Activated CD4-positive, alpha-beta memory T cell treated with anti-CD3 and anti-CD28 coated beads for 36 hours (primary cell): ENCODE results near the gene PITRM1. TPM values are rescaled to one million over a fixed set of nuclear protein-coding genes. Genes with fewer than 3 reads are reported as not detected.

Experiments used
- CTCF ChIA-PET: fragments of 350-600 bp; sonication (Branson Sonifier 250); formaldehyde crosslinking; loops from one replicate; lab custom pipeline; 2021; ENCODE audit warnings: antibody characterized with exemption, inconsistent platforms; lab: Charles Lee
- POLR2A ChIA-PET: fragments of 350-600 bp; sonication (Branson Sonifier 250); formaldehyde crosslinking; loops from one replicate; lab custom pipeline; 2021; ENCODE audit warnings: antibody characterized with exemption; lab: Charles Lee
- DNase-seq: peaks from one replicate; pipeline ENCODE4 v3.0.0-alpha.2; 2020
- H3K27ac Mint-ChIP-seq: one replicate; pipeline ENCODE4 v1.8.0; 2021; ENCODE audit warnings: mixed read lengths
- H3K27me3 Mint-ChIP-seq: one replicate; pipeline ENCODE4 v1.8.0; 2021; ENCODE audit warnings: mixed read lengths
- H3K36me3 Mint-ChIP-seq: one replicate; pipeline ENCODE4 v1.8.0; 2021; ENCODE audit warnings: mixed read lengths
- H3K4me1 Mint-ChIP-seq: one replicate; pipeline ENCODE4 v1.8.0; 2021; ENCODE audit warnings: low read depth, mixed read lengths
- H3K4me3 Mint-ChIP-seq: one replicate; pipeline ENCODE4 v1.8.0; 2021; ENCODE audit warnings: mild to moderate bottlenecking, mixed read lengths
- H3K9me3 Mint-ChIP-seq: one replicate; pipeline ENCODE4 v1.8.0; 2021; ENCODE audit warnings: mixed read lengths
- intact Hi-C: fragments of 100-400 bp; cut with micrococcal nuclease; formaldehyde crosslinking; loops from one replicate; pipeline ENCODE4 v1.15.1; 2023
- total RNA-seq, 2 experiments: library from RNA; stranded (reverse); gene quantifications; one replicate each; pipeline ENCODE4 v1.2.3, GENCODE V29; 2021

The PITRM1 gene
- total RNA-seq, 2 experiments from 2014 or later = 103 to 109 TPM

DNA sequence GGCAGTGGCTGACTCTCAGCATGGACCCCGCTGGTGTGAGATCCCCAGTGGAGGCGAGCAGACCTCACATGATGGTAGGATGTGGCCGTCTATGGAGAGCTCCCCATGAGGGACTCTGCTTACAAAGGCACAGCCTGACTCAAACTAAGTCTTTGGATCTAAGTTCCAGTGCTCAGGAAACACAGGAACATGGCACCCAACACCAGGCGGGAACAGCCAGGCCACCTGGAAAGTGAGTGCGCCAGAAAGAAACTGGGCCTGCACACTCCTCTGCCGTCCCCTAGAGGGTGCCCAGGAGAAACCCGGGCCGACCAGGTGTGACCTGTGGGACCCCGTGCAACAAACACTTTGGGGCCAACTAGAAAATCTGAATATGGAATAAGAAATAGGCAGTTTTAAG lies 10.0 kb downstream of the PITRM1 start:
- Mint-ChIP-seq H3K4me3 (no peak overlapping the region), H3K9me3 (no peaks in the 10 kb centered on the region), H3K4me1 (no peaks in the 10 kb centered on the region), H3K36me3 (peaks cover 72% of the 10 kb centered on the region), H3K27ac (no peak overlapping the region), H3K27me3 (no peaks in the 10 kb centered on the region)
- POLR2A ChIA-PET = no interaction called here
- intact Hi-C loops = no loop called here
- CTCF ChIA-PET = interaction anchor here (1.0 kb wide), 1 partner anchor 41 kb away, joined by 3 read pairs; no protein-coding TSS in a partner anchor
- no peak for DNase-seq

DNA sequence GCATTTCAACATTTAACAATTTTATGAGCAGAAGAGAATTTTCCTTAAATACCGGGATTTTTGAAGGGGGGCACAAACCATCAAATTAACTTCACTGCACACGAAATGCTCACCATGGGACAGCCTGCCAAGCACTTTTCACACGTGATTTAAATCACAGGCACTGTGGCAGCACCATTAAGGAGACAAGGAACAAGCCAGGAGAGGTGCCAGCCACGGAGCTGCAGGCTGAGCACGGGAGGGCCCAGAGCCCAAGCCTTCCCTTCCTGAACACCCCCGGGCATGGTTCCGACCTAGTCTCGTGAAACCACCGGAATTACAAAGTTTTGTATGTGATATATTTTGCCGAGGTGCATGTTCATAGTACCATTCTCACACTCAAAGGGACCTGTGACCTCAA lies 13.4 kb downstream of the PITRM1 start:
- Mint-ChIP-seq H3K9me3 (no peaks in the 10 kb centered on the region), H3K4me3 (no peak overlapping the region), H3K4me1 (no peaks in the 10 kb centered on the region), H3K27ac (no peak overlapping the region), H3K27me3 (no peaks in the 10 kb centered on the region), H3K36me3 (peaks cover 68% of the 10 kb centered on the region)
- CTCF ChIA-PET = no interaction called here
- intact Hi-C loops = no loop called here
- POLR2A ChIA-PET = no interaction called here
- DNase-seq = no peak

DNA sequence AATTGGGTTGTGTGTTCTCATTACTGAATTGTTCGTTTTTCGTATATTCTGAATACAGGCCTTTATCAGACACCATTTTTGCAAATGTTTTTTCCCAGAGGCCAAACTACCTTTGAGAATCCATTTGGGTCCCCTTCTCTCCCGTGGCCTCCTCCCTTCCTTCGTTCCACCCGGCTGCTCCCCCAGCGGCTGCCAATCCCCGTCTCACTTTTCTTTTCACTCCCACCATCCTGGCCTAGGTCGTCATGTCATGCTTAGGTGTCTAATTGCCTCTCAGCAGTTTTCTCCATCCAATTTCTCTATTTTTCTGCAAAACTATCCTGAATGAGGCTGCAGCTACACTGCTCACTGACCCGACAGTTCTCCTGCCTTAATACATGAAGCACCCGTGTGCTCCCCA lies 17.9 kb downstream of the PITRM1 start:
- no peak overlapping the region for H3K27ac Mint-ChIP-seq
- no peak for DNase-seq
- peaks cover 11% of the 10 kb centered on the region for H3K4me1 Mint-ChIP-seq
- H3K36me3 Mint-ChIP-seq = peaks cover 71% of the 10 kb centered on the region
- intact Hi-C loops = no loop called here
- H3K4me3 Mint-ChIP-seq = no peak overlapping the region
- ChIA-PET CTCF (interaction anchor here (1.5 kb wide), 1 partner anchor 226 kb away, joined by 5 read pairs; no protein-coding TSS in a partner anchor), POLR2A (no interaction called here)
- H3K9me3 Mint-ChIP-seq = no peaks in the 10 kb centered on the region
- H3K27me3 Mint-ChIP-seq = no peaks in the 10 kb centered on the region

DNA sequence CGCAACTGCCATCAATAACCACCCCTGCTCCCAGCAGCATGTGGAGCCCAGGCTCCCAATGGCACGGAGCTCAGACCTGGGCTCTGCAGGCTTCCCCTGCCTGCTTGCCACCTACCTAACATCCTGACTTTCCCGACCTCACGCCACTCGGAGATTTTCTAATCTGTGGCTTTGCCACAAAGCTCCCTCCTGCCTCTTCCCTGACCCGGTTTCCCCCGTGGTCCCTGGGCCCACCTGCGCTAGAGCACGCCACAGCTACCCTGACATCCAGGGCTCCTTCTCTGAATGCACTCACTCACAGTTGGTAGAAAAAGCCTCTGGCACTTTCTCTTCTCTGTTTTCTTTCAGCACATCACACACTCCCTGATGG lies 20.0 kb downstream of the PITRM1 start:
- peaks cover 62% of the 10 kb centered on the region for H3K36me3 Mint-ChIP-seq
- no peak for DNase-seq
- POLR2A ChIA-PET = interaction anchor here (1.1 kb wide), 1 partner anchor 17 kb away, joined by 4 read pairs; no protein-coding TSS in a partner anchor

DNA sequence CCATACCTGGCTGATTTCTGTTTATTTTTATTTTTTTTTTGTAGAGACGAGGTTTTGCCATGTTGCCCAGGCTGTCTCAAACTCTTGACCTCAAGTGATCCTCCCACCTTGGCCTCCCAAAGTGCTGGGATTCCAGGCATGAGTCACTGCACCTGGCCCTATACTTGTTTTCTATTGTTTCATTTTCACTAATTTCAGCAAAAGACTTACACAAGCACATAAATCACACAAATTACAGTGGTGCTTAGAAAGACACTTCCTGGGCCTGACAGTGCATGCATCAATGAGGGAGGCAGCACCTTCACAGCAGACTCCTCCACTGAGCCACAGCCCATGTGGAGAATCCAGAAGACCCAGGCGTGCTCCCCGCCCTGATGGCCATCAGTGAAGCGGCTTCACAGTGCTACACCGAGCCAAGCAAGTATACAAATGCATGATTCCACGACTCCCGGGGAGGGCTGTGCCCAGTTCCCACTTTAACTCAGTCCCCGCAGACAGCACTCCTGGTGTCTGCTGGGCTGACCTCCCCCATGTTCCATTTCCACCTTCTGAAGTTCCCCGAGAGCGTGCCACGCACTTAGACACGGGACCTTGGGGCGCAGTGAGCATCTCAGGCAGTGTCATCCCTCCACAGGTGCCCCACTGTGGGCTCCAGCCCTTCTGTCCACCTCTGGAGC lies 20.6 kb downstream of the PITRM1 start:
- Mint-ChIP-seq H3K9me3 (no peaks in the 10 kb centered on the region), H3K4me3 (no peak overlapping the region), H3K4me1 (peaks cover 11% of the 10 kb centered on the region), H3K36me3 (peaks cover 65% of the 10 kb centered on the region), H3K27me3 (no peaks in the 10 kb centered on the region), H3K27ac (peak overlapping the region; percentile 44)
- no peak for DNase-seq
- CTCF ChIA-PET = no interaction called here
- intact Hi-C loops = no loop called here
- POLR2A ChIA-PET = no interaction called here

More for the DNA sequence above, 20.0 kb downstream of the PITRM1 start:
- Mint-ChIP-seq H3K27ac (peak overlapping the region; percentile 44), H3K9me3 (no peaks in the 10 kb centered on the region), H3K4me1 (peaks cover 11% of the 10 kb centered on the region), H3K27me3 (no peaks in the 10 kb centered on the region), H3K4me3 (no peak overlapping the region)
- CTCF ChIA-PET = no interaction called here
- intact Hi-C loops = no loop called here

DNA sequence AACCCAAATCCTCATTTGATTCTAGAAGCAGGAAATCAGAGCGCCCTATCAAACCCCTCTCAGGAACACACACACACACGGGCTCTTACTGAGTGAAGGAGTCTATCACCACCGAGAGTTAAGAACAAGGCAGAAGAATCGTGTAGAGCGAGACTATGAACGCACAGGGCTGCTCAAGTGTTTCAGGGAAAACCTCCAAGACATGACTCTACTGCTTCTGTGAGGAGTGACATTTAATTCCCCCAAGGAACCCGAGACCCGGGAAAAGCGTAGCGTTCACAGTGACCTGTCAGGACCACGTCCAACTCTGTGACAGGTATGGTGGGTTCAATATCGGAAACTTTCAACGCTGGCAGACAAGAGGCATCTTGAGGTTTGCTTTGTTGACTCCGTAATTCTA lies 21.6 kb downstream of the PITRM1 start:
- DNase-seq = no peak
- no peak overlapping the region for H3K4me3 Mint-ChIP-seq
- H3K9me3 Mint-ChIP-seq = no peaks in the 10 kb centered on the region
- H3K4me1 Mint-ChIP-seq = peaks cover 11% of the 10 kb centered on the region
- ChIA-PET POLR2A (no interaction called here), CTCF (no interaction called here)
- H3K36me3 Mint-ChIP-seq = peaks cover 60% of the 10 kb centered on the region
- intact Hi-C loops = no loop called here
- no peaks in the 10 kb centered on the region for H3K27me3 Mint-ChIP-seq
- no peak overlapping the region for H3K27ac Mint-ChIP-seq

DNA sequence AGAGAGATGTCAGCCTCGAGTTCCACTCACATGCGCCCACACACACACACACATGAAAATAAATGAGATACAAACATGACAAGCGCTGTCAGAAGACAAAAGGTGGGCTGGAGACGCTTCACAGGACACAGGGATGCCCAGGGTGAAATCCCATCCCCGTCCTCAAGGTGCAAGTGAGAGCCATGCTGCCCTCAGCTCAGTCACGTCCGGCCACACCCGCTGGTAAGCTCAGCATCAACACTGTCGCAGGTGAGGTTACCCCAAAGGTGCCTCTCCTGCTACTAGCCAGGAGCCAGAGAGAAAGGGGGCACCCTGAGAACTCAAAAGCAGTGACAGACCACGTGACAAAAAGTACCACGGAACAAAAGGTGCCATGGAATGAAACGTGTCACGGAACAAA lies 22.2 kb downstream of the PITRM1 start:
- intact Hi-C loops = no loop called here
- no peak for DNase-seq
- Mint-ChIP-seq H3K27ac (no peak overlapping the region), H3K4me3 (no peak overlapping the region), H3K36me3 (peaks cover 62% of the 10 kb centered on the region), H3K4me1 (peaks cover 11% of the 10 kb centered on the region), H3K27me3 (no peaks in the 10 kb centered on the region), H3K9me3 (no peaks in the 10 kb centered on the region)
- ChIA-PET POLR2A (no interaction called here), CTCF (no interaction called here)

DNA sequence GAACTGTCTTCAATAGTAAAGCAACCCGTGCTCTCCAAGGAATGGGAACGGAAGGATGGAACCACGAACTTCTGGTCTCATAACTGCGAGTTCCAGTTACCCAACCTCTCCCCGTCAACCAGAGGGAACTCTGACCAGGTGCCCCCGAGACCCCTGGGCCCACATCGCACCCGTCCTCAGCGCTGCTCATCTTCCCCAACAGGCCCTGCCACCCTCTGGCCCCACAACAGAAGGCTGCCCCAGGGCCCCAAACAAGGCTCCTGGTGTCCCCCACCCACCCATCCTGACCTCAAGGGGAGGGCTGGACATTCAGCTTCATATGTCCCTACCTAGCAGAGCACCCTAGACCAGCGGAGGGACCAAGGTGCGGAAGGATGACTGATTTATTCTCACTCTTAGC lies 22.7 kb downstream of the PITRM1 start:
- H3K9me3 Mint-ChIP-seq = no peaks in the 10 kb centered on the region
- H3K27me3 Mint-ChIP-seq = no peaks in the 10 kb centered on the region
- ChIA-PET CTCF (no interaction called here), POLR2A (no interaction called here)
- H3K27ac Mint-ChIP-seq = no peak overlapping the region
- peaks cover 11% of the 10 kb centered on the region for H3K4me1 Mint-ChIP-seq
- H3K4me3 Mint-ChIP-seq = no peak overlapping the region
- peaks cover 62% of the 10 kb centered on the region for H3K36me3 Mint-ChIP-seq
- DNase-seq = no peak
- intact Hi-C loops = no loop called here

DNA sequence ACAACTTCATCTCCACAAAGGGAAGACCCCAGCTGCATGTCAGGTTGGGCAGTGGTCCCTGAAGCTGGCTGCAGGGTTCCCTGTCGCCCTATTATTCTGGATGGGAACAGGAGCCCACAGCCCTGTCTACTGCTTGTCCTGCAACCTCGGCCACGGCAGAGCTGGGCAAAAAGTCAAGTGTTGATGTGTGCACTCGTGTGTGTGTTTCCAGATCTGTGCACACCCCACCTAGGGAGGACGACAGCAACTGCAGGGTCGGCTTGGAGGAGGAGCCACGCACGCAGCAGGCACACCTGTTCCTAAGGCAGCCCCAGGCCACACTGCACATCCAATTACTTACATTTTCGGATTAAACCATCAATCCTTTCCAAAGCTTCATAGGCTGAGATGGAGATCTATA lies 23.6 kb downstream of the PITRM1 start:
- no peak overlapping the region for H3K4me3 Mint-ChIP-seq
- DNase-seq = no peak
- POLR2A ChIA-PET = interaction anchor here (0.6 kb wide), 1 partner anchor 79 kb away, joined by 4 read pairs; no protein-coding TSS in a partner anchor
- peaks cover 60% of the 10 kb centered on the region for H3K36me3 Mint-ChIP-seq
- H3K27ac Mint-ChIP-seq = no peak overlapping the region
- no peaks in the 10 kb centered on the region for H3K27me3 Mint-ChIP-seq
- intact Hi-C loops = no loop called here
- peaks cover 11% of the 10 kb centered on the region for H3K4me1 Mint-ChIP-seq
- no peaks in the 10 kb centered on the region for H3K9me3 Mint-ChIP-seq
- CTCF ChIA-PET = no interaction called here

DNA sequence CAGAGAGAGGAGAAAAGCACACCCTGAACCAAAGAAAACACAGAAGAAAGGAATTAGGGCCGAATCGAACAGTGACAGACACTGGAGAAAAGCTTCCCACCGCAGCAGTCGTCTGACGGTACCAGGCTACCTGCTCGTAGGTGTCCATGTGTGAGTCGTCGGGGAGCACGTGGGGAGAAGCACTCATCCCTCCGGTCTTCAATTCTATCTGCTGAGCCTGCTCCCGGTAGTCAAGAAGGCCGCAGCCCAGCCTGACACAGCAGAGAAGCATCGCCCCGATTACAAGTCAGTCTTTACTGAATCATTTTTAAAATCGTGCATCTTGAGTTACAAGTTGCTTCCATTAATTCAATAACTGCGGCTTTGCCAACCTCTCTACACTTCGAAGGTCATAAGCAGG lies 24.5 kb downstream of the PITRM1 start:
- peaks cover 58% of the 10 kb centered on the region for H3K36me3 Mint-ChIP-seq
- intact Hi-C loops = no loop called here

DNA sequence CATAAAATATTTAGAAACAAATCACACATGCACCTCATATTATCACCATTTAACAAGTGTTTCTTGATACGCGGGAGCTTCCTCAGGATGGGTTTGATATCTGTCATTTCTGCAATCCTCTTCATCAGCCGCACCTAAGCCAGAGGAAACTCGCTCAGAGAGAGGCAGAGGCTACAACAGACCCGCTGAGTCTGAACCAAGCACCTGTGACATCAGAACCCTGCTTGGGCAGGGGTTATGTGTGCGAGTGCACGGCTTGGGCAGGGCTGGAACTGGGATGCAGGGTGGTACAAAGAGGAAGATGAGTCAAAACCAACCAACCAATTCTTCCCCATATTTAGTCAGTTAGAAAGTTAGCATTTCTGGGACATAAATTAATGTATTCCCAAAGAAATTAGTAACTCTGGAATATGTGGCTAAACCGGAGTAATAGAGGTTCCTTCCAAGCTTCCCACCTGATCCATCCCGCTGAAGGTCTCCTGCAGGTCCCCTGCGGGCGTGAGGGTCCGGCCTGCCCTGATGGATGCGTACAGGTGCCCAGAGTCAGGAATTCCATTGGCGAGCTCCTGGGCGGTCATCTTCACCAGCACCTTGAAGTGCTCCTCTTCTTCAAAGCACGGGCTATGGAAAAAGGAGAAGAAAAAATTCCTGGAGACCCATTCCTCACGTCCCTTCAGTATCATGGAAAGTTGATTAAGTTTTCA lies 25.3 kb downstream of the PITRM1 start:
- peaks cover 7% of the 10 kb centered on the region for H3K4me1 Mint-ChIP-seq
- intact Hi-C loops = no loop called here
- peaks cover 57% of the 10 kb centered on the region for H3K36me3 Mint-ChIP-seq
- H3K4me3 Mint-ChIP-seq = no peak overlapping the region
- no peaks in the 10 kb centered on the region for H3K27me3 Mint-ChIP-seq
- H3K27ac Mint-ChIP-seq = no peak overlapping the region
- POLR2A ChIA-PET = no interaction called here
- CTCF ChIA-PET = no interaction called here
- no peak for DNase-seq
- H3K9me3 Mint-ChIP-seq = no peaks in the 10 kb centered on the region

More for the DNA sequence above, 24.5 kb downstream of the PITRM1 start:
- Mint-ChIP-seq H3K9me3 (no peaks in the 10 kb centered on the region), H3K27ac (no peak overlapping the region), H3K4me1 (peaks cover 11% of the 10 kb centered on the region), H3K27me3 (no peaks in the 10 kb centered on the region), H3K4me3 (no peak overlapping the region)
- POLR2A ChIA-PET = no interaction called here
- CTCF ChIA-PET = no interaction called here
- no peak for DNase-seq

DNA sequence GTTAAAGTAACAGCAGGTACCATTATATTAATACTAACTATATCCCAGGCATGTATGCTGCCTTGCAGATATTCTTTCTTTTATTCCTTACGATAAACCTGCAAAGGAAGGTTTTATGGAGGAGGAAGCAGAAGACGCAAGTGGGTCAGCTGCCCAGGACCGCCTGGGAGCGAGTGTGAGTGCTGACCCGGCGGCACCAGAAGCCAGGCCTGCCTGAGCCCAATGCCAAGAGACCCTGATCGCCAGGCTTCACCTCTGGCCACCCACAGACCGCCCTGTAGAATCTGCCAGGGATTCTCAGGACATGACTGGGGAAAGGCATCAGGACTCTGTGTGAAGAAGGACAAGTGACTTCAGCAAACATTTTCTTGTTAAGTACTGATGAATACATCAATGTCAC lies 26.3 kb downstream of the PITRM1 start:
- no peaks in the 10 kb centered on the region for H3K27me3 Mint-ChIP-seq
- no peak overlapping the region for H3K4me3 Mint-ChIP-seq
- POLR2A ChIA-PET = no interaction called here
- H3K36me3 Mint-ChIP-seq = peaks cover 64% of the 10 kb centered on the region
- H3K27ac Mint-ChIP-seq = no peak overlapping the region
- intact Hi-C loops = no loop called here
- no peak for DNase-seq
- H3K9me3 Mint-ChIP-seq = no peaks in the 10 kb centered on the region
- CTCF ChIA-PET = no interaction called here
- no peaks in the 10 kb centered on the region for H3K4me1 Mint-ChIP-seq

DNA sequence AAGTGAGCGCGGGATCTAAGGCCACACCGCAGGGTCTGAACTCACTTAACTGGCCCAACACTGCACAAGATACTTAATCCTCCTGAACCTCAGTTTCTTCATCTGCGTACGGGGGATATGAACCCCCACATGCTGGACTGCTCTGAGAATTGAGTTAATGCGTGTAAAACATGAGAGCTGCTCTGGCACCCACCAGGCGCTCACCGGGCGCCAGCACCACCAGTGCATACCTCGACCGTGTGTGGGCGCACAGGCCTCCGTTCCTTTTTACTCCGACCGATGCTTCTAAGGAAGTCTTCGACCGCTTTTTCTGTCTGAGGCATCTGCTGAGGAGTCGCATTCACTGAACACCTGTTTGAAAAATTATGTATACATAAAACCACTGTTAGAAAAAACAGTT lies 27.2 kb downstream of the PITRM1 start:
- ChIA-PET POLR2A (no interaction called here), CTCF (no interaction called here)
- Mint-ChIP-seq H3K36me3 (peaks cover 66% of the 10 kb centered on the region), H3K27me3 (no peaks in the 10 kb centered on the region), H3K4me1 (no peaks in the 10 kb centered on the region), H3K27ac (no peak overlapping the region), H3K9me3 (no peaks in the 10 kb centered on the region), H3K4me3 (no peak overlapping the region)
- intact Hi-C loops = no loop called here
- no peak for DNase-seq
